ENCODE measurements around the gene HAUS8.

DNA sequence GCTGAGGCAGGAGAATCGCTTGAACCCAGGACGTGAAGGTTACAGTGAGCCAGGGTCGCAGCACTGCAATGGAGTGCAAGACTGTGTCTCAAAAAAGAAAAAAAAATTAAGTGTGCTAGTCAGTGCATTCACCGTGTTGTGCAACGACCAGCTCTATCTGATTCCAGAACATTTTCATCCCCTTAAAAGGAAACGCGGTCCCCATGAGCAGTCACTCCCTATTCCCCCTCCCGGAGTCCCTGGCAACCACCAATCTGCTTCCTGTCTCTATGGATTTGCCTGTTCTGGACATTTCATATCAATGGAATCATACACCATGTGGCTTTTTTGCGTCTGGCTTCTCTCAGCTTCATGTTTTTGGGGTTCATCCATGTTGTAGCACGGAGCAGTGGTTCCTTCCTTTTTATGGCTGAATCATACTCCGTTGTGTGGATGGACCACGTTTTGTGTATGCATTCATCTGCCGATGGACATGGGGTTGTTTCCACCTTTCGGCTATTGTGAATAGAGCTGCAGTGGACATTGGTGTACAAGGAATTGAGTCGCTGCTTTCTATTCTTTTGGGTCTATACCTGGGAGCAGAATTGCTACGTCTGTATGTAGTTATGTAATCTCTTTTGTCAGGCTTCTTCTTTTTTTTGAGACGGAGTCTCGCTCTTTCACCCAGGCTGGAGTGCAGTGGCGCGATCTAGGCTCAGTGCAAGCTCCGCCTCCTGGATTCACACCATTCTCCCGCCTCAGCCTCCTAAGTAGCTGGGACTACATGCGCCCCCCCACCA lies 20.1 kb upstream of the HAUS8 start:
- TF ChIP-seq POLR2AphosphoS5 (IDR thresholded peaks at IDR 0.05; ENCODE audit: low read depth, low read length) = no peak
- TF ChIP-seq SIN3A (IDR thresholded peaks at IDR 0.05; ENCODE audit: borderline replicate concordance, insufficient read depth, low read length) = no peak
- TF ChIP-seq REST (IDR thresholded peaks at IDR 0.05; ENCODE audit: insufficient read depth in 1 of 2, low read depth in 2 of 2, low read length in 2 of 2) = no peak
- TF ChIP-seq TAF1 (IDR thresholded peaks at IDR 0.05; ENCODE audit: borderline replicate concordance, insufficient read depth, low read length) = no peak
